Esophagus muscularis mucosa (tissue), 4 donors: ENCODE results near the gene TDRD12. TPM values are rescaled to one million over a fixed set of nuclear protein-coding genes. Genes with fewer than 3 reads are reported as not detected.
"Not testable (repeated sequence)": the region's sequence is repeated elsewhere in the genome, so short reads cannot be mapped to it uniquely, and the experiment has no call there.

ENCODE experiments used
- DNase-seq: peaks from one replicate; pipeline ENCODE4 v3.0.0-alpha.2; 2017; ENCODE audit errors: extremely low spot score
- H3K27ac ChIP-seq, 4 donors: fragments of 200-600 bp; sonication (generic); replicated peaks in 1 of 4; 1 replicate in 3 of 4; 2 replicates in 1 of 4; pipeline ENCODE4 v1.5.1; 2016 to 2019; ENCODE audit warnings: mild to moderate bottlenecking in 1 of 4
- H3K27me3 ChIP-seq, 4 donors: fragments of 200-600 bp; sonication (generic); one replicate each; pipeline versions ENCODE4 v1.5.1 to v1.6.0; 2016 to 2019
- H3K36me3 ChIP-seq, 4 donors: fragments of 200-600 bp; sonication (generic); one replicate each; pipeline ENCODE4 v1.5.1; 2016 to 2019
- H3K4me1 ChIP-seq, 4 donors: fragments of 200-600 bp; sonication (generic); one replicate each; pipeline ENCODE4 v1.5.1; 2016 to 2019
- H3K4me3 ChIP-seq, 4 donors: fragments of 200-600 bp; sonication (generic); 1 replicate in 2 of 4; 2 replicates in 2 of 4; pipeline ENCODE4 v1.5.1; 2016 to 2019; ENCODE audit warnings: mild to moderate bottlenecking in 4 of 4, moderate library complexity in 1 of 4
- H3K9me3 ChIP-seq, 4 donors: fragments of 200-600 bp; sonication (generic); 1 replicate in 3 of 4; 2 replicates in 1 of 4; pipeline ENCODE4 v1.5.1; 2016 to 2019
- CTCF ChIP-seq, 3 experiments: fragments of 200-600 bp in 2 of 3; fragments of 450-650 bp in 1 of 3; sonication (generic) in 2 of 3; IDR thresholded peaks; one replicate each; pipeline ENCODE4 v1.5.1; 2017 to 2019; ENCODE audit warnings: antibody characterized with exemption in 3 of 3, mild to moderate bottlenecking in 2 of 3, moderate library complexity in 1 of 3
- EP300 ChIP-seq: sonication (generic); formaldehyde crosslinking; IDR thresholded peaks from one replicate; pipeline ENCODE4 v1.6.1; 2017; ENCODE audit warnings: antibody characterized with exemption
- POLR2A ChIP-seq: fragments of 450-650 bp; IDR thresholded peaks from one replicate; pipeline ENCODE4 v1.6.1; 2017; ENCODE audit warnings: antibody characterized with exemption, moderate library complexity, mild to moderate bottlenecking, low read depth
- POLR2AphosphoS5 ChIP-seq, 2 donors: sonication (generic); formaldehyde crosslinking; IDR thresholded peaks; one replicate each; pipeline ENCODE4 v1.6.1; 2017; ENCODE audit warnings: antibody characterized with exemption in 2 of 2
- WGBS: methylation state at CpG from one replicate; pipeline ENCODE4 v1.1.5; 2018; 5-methylcytosine and 5-hydroxymethylcytosine counted together
- intact Hi-C: fragments of 100-400 bp; cut with DNase I; formaldehyde crosslinking; loops from one replicate; pipeline ENCODE4 v1.15.1; 2023
- total RNA-seq, 4 donors: library from RNA; depleted of rRNA; stranded (reverse); fragments of >200 nt; gene quantifications; one replicate each; pipeline versions ENCODE4 v1.1.0 to v1.2.1, GENCODE V29; 2016

TDRD12 gene
- total RNA-seq, 4 donors from 2014 or later, result 0.83 to 1.6 (median 1.3) TPM; not detected in 1

- intact Hi-C loops, result no loop called here
- Histone ChIP-seq H3K27me3 (no peaks in the 10 kb centered on the region), H3K27ac (no peak overlapping the region), H3K4me3 (no peak overlapping the region), H3K4me1 (no peaks in the 10 kb centered on the region), H3K36me3 (no peaks in the 10 kb centered on the region), H3K9me3 (peaks cover 0 to 9% (median 0%) of the 10 kb centered on the region in 4 donors)
- no peak for DNase-seq
- 86% methylated on average over 6 of the region's 6 CpGs for WGBS
- no peak for TF ChIP-seq POLR2A
- TF ChIP-seq EP300, result no peak
- TF ChIP-seq POLR2AphosphoS5 (IDR thresholded peaks at IDR 0.05), result no peak
- TF ChIP-seq CTCF (IDR thresholded peaks at IDR 0.05), result no peak
These were observed 48.5 kb downstream of the TDRD12 start for GRCh38 chr19:32767951-32768679.

- Histone ChIP-seq H3K4me3 (no peak overlapping the region), H3K9me3 (peaks cover 0 to 9% (median 0%) of the 10 kb centered on the region in 4 donors), H3K4me1 (no peaks in the 10 kb centered on the region), H3K36me3 (no peaks in the 10 kb centered on the region), H3K27me3 (no peaks in the 10 kb centered on the region), H3K27ac (no peak overlapping the region)
- WGBS, result 84% methylated on average over 5 of the region's 5 CpGs
- DNase-seq, result no peak
- TF ChIP-seq POLR2AphosphoS5 (IDR thresholded peaks at IDR 0.05) (no peak), EP300 (no peak), POLR2A (no peak), CTCF (IDR thresholded peaks at IDR 0.05) (no peak)
- intact Hi-C loops, result no loop called here
These were observed 52.0 kb downstream of the TDRD12 start for GRCh38 chr19:32771596-32771995.

- no peak for DNase-seq
- 93% methylated on average over 4 of the region's 4 CpGs for WGBS
- no peak overlapping the region for H3K27ac ChIP-seq
- no peaks in the 10 kb centered on the region for H3K36me3 ChIP-seq
- no peak overlapping the region for H3K4me3 ChIP-seq
- peaks cover 0 to 9% (median 0%) of the 10 kb centered on the region in 4 donors for H3K9me3 ChIP-seq
- intact Hi-C loops, result no loop called here
- H3K4me1 ChIP-seq, result no peaks in the 10 kb centered on the region
- no peak for TF ChIP-seq POLR2A
- TF ChIP-seq POLR2AphosphoS5 (IDR thresholded peaks at IDR 0.05), result no peak
- no peaks in the 10 kb centered on the region for H3K27me3 ChIP-seq
These were observed 53.6 kb downstream of the TDRD12 start for GRCh38 chr19:32773126-32773525.

GRCh38 chr19:32779082-32779481 lies 59.5 kb downstream of the TDRD12 start:
- intact Hi-C loops, result no loop called here
- Histone ChIP-seq H3K4me1 (no peaks in the 10 kb centered on the region), H3K27me3 (no peaks in the 10 kb centered on the region), H3K4me3 (no peak overlapping the region), H3K27ac (no peak overlapping the region), H3K36me3 (no peaks in the 10 kb centered on the region), H3K9me3 (peaks cover 0 to 9% (median 6%) of the 10 kb centered on the region in 4 donors)
- DNase-seq, result no peak
- no peak for TF ChIP-seq POLR2A
- no peak for TF ChIP-seq CTCF (IDR thresholded peaks at IDR 0.05)
- TF ChIP-seq EP300, result no peak
- no peak for TF ChIP-seq POLR2AphosphoS5 (IDR thresholded peaks at IDR 0.05)
- WGBS, result 74% methylated on average over 7 of the region's 7 CpGs

- no peak overlapping the region for H3K27ac ChIP-seq
- no peaks in the 10 kb centered on the region for H3K4me1 ChIP-seq
- H3K27me3 ChIP-seq, result no peaks in the 10 kb centered on the region
- WGBS, result 89% methylated on average over 2 of the region's 2 CpGs
- H3K9me3 ChIP-seq, result peaks cover 0 to 9% (median 6%) of the 10 kb centered on the region in 4 donors
- H3K36me3 ChIP-seq, result no peaks in the 10 kb centered on the region
- TF ChIP-seq CTCF (IDR thresholded peaks at IDR 0.05) (no peak), POLR2A (no peak), POLR2AphosphoS5 (IDR thresholded peaks at IDR 0.05) (no peak), EP300 (no peak)
- H3K4me3 ChIP-seq, result no peak overlapping the region
- intact Hi-C loops, result no loop called here
- DNase-seq, result no peak
These were observed 61.7 kb downstream of the TDRD12 start for GRCh38 chr19:32781280-32781679.

- H3K4me1 ChIP-seq, H3K27ac ChIP-seq, H3K36me3 ChIP-seq, H3K9me3 ChIP-seq, intact Hi-C loops, DNase-seq, H3K4me3 ChIP-seq, H3K27me3 ChIP-seq: not testable (repeated sequence)
- WGBS, result 93% methylated on average over 1 of the region's 1 CpG
These were observed 62.5 kb downstream of the TDRD12 start for GRCh38 chr19:32782089-32782488.

GRCh38 chr19:32787161-32787813 lies 67.7 kb downstream of the TDRD12 start:
- H3K4me1 ChIP-seq, H3K4me3 ChIP-seq, H3K9me3 ChIP-seq, H3K27ac ChIP-seq, DNase-seq, H3K36me3 ChIP-seq, H3K27me3 ChIP-seq, intact Hi-C loops: not testable (repeated sequence)
- no CpG with 5 or more reads among the region's 12 CpGs for whole genome bisulfite sequencing

GRCh38 chr19:32787895-32788294 lies 68.3 kb downstream of the TDRD12 start:
- WGBS, result 84% methylated on average over 4 of the region's 5 CpGs
- intact Hi-C loops, H3K27me3 ChIP-seq: not testable (repeated sequence)

More at GRCh38 chr19:32787895-32788294, 68.3 kb downstream of the TDRD12 start:
- H3K9me3 ChIP-seq, H3K36me3 ChIP-seq, H3K27ac ChIP-seq, H3K4me1 ChIP-seq, H3K4me3 ChIP-seq, DNase-seq: not testable (repeated sequence)
